B cell (primary cell): ENCODE data around the gene P3H3.

Experiments
- CTCF ChIP-seq: fragments of 200-600 bp; IDR thresholded peaks from one replicate; pipeline ENCODE4 v1.8.0; 2022; ENCODE audit warnings: antibody characterized with exemption, mild to moderate bottlenecking
- EZH2 ChIP-seq: IDR thresholded peaks from 2 replicates; pipeline ENCODE4 v1.6.1; 2012; ENCODE audit warnings: borderline replicate concordance, low read depth, mild to moderate bottlenecking, moderate library complexity, low read length; ENCODE audit not compliant: insufficient read depth, poor library complexity, severe bottlenecking

- TF ChIP-seq CTCF (no peak), EZH2 (no peak)
Measured at GRCh38 chr12:6866920-6867412, 38.8 kb downstream of the P3H3 start.
